Measurements from ENCODE around the gene CRELD2.

GRCh38 chr22:49972163-49973017, 54.0 kb downstream of the CRELD2 start:
- TF ChIP-seq LEF1 (IDR thresholded peaks at IDR 0.05; ENCODE audit: borderline replicate concordance) (no peak), FOXM1 (IDR thresholded peaks at IDR 0.05; ENCODE audit: borderline replicate concordance) (no peak), SUZ12 (IDR thresholded peaks at IDR 0.05) (no peak), BHLHE40 (IDR thresholded peaks at IDR 0.05; ENCODE audit: borderline replicate concordance) (no peak), PKNOX1 (IDR thresholded peaks at IDR 0.05) (no peak), L3MBTL2 (conservative IDR thresholded peaks at IDR 0.05) (no peak), SP1 (IDR thresholded peaks at IDR 0.05) (no peak), TARDBP (IDR thresholded peaks at IDR 0.05) (no peak), FOXA1 (IDR thresholded peaks at IDR 0.05) (no peak), HDGF (IDR thresholded peaks at IDR 0.05; ENCODE audit: borderline replicate concordance) (no peak), ELF4 (IDR thresholded peaks at IDR 0.05) (no peak), ARNT (IDR thresholded peaks at IDR 0.05) (no peak), NFRKB (IDR thresholded peaks at IDR 0.05) (no peak)
